K562 (cell line): ENCODE measurements around the gene SURF4. TPM values are rescaled to one million over a fixed set of nuclear protein-coding genes. Genes with fewer than 3 reads are reported as not detected.
A peak's percentile ranks its signal among the peaks of the same experiment; 100 is the strongest.

ENCODE experiments used
- CHD2 ChIP-seq: IDR thresholded peaks from 2 replicates; pipeline ENCODE4 v1.6.1; 2011; ENCODE audit warnings: low read depth, low read length
- CREM ChIP-seq: IDR thresholded peaks from 2 replicates; pipeline ENCODE4 v1.6.1; 2014; ENCODE audit warnings: antibody characterized with exemption, low read depth
- ELF4 ChIP-seq: fragments of 450-650 bp; formaldehyde crosslinking; IDR thresholded peaks from 2 replicates; pipeline ENCODE4 v1.4.0; 2022; ENCODE audit warnings: missing genetic modification characterization
- ETV5 ChIP-seq: sonication (generic); formaldehyde crosslinking; IDR thresholded peaks from 2 replicates; pipeline ENCODE4 v1.4.0; 2020; ENCODE audit warnings: low read depth, mild to moderate bottlenecking, missing genetic modification reagents
- FOSL1 ChIP-seq: fragments of 200-800 bp; sonication (Bioruptor generic); conservative IDR thresholded peaks from 2 replicates; pipeline ENCODE4 v1.6.1; 2016; ENCODE audit warnings: missing genetic modification characterization, missing compliant biosample characterization
- IRF9 ChIP-seq: fragments of 450-650 bp; IDR thresholded peaks from 2 replicates; pipeline ENCODE4 v1.6.1; 2016; ENCODE audit warnings: missing biosample characterization, missing genetic modification characterization
- PHB2 ChIP-seq: fragments of 450-650 bp; IDR thresholded peaks from 2 replicates; pipeline ENCODE4 v1.6.1; 2017; ENCODE audit warnings: low read depth
- PHF8 ChIP-seq: fragments of 200-600 bp; sonication (generic); IDR thresholded peaks from 2 replicates; pipeline ENCODE4 v1.6.1; 2012; ENCODE audit warnings: mixed run types, mild to moderate bottlenecking, inconsistent platforms, low read length, moderate library complexity, borderline replicate concordance
- POLR2G ChIP-seq: fragments of 200-400 bp; formaldehyde crosslinking; IDR thresholded peaks from 2 replicates; pipeline ENCODE4 v1.6.1; 2017; ENCODE audit warnings: low read depth, mild to moderate bottlenecking, antibody characterized with exemption, low read length, moderate library complexity
- RBM14 ChIP-seq: fragments of 200-400 bp; formaldehyde crosslinking; IDR thresholded peaks from 2 replicates; pipeline ENCODE4 v1.6.1; 2018; ENCODE audit warnings: low read depth, mild to moderate bottlenecking, low read length, moderate library complexity, borderline replicate concordance; ENCODE audit not compliant: insufficient read depth
- RBM39 ChIP-seq: fragments of 200-400 bp; formaldehyde crosslinking; optimal IDR thresholded peaks from 2 replicates; pipeline ENCODE3; 2018; ENCODE audit warnings: low read depth, low read length
- SUPT5H ChIP-seq: fragments of 450-650 bp; IDR thresholded peaks from 2 replicates; pipeline ENCODE4 v1.6.1; 2016
- XRCC3 ChIP-seq: fragments of 450-650 bp; IDR thresholded peaks from 2 replicates; pipeline ENCODE4 v1.6.1; 2017; ENCODE audit warnings: mild to moderate bottlenecking, moderate library complexity
- ZNF124 ChIP-seq: sonication (generic); formaldehyde crosslinking; IDR thresholded peaks from 2 replicates; pipeline ENCODE4 v1.8.1; 2022; ENCODE audit warnings: missing genetic modification reagents
- ZNF133 ChIP-seq: fragments of 250-450 bp; sonication (Bioruptor Pico); IDR thresholded peaks from 2 replicates; pipeline ENCODE4 v1.4.0; 2020; ENCODE audit warnings: mild to moderate bottlenecking
- ZNF146 ChIP-seq: IDR thresholded peaks from one replicate; pipeline ENCODE4 v1.6.1; 2018; ENCODE audit warnings: missing compliant biosample characterization; ENCODE audit not compliant: unreplicated experiment
- ZNF239 ChIP-seq: fragments of 250-450 bp; sonication (Bioruptor Pico); IDR thresholded peaks from 2 replicates; pipeline ENCODE4 v1.4.0; 2020; ENCODE audit warnings: mild to moderate bottlenecking
- ZNF280A ChIP-seq: fragments of 450-650 bp; IDR thresholded peaks from 2 replicates; pipeline ENCODE4 v1.6.1; 2018; ENCODE audit warnings: mild to moderate bottlenecking, low read depth; ENCODE audit not compliant: partially characterized antibody
- ZNF436 ChIP-seq: fragments of 250-450, 450-650 bp; sonication (Bioruptor Pico); formaldehyde crosslinking; IDR thresholded peaks from 2 replicates; pipeline ENCODE4 v1.7.0; 2020; ENCODE audit warnings: mild to moderate bottlenecking
- polyA plus RNA-seq, 8 experiments: library from polyadenylated mRNA; depleted of rRNA in 4 of 8; stranded (reverse) in 5 of 8; unstranded in 3 of 8; fragments of >200 nt; fragmentation: Nextera tagmentation in 2 of 8; fragmentation: Illumina TruSeq in 1 of 8; extraction: Ambion mirVana in 2 of 8; extraction: Trizol in 1 of 8; gene quantifications; 2 replicates each; pipeline versions ENCODE4 v1.2.1 to v1.2.3, GENCODE V29; 2011 to 2014; ENCODE audit warnings: inconsistent platforms in 1 of 8, missing spikeins in 1 of 8
- total RNA-seq, 7 experiments: library from RNA; depleted of rRNA in 6 of 7; stranded (reverse); fragments of >200 nt in 6 of 7; fragmentation: Illumina TruSeq in 2 of 7; extraction: Trizol in 2 of 7; gene quantifications; 2 replicates each; pipeline versions ENCODE4 v1.2.1 to v1.2.3, GENCODE V29; 2011 to 2021; ENCODE audit warnings: low replicate concordance in 1 of 7
- TF ChIP-seq, protein P1 (sequence below): fragments of 450-650 bp; IDR thresholded peaks from 2 replicates; pipeline ENCODE4 v1.6.1; 2014; ENCODE audit warnings: low read depth, mild to moderate bottlenecking, moderate library complexity, borderline replicate concordance
- TF ChIP-seq, protein P2 (sequence below): fragments of 450-650 bp; IDR thresholded peaks from 2 replicates; pipeline ENCODE4 v1.6.1; 2017; ENCODE audit warnings: antibody characterized with exemption, mild to moderate bottlenecking

The SURF4 gene
- total and polyA plus RNA-seq, 9 of the 15 experiments (the other 6 are each of a cell fraction or from before 2014, with no cell fraction given): 8.4 to 176 (median 130) TPM

- TF ChIP-seq, protein P1, sequence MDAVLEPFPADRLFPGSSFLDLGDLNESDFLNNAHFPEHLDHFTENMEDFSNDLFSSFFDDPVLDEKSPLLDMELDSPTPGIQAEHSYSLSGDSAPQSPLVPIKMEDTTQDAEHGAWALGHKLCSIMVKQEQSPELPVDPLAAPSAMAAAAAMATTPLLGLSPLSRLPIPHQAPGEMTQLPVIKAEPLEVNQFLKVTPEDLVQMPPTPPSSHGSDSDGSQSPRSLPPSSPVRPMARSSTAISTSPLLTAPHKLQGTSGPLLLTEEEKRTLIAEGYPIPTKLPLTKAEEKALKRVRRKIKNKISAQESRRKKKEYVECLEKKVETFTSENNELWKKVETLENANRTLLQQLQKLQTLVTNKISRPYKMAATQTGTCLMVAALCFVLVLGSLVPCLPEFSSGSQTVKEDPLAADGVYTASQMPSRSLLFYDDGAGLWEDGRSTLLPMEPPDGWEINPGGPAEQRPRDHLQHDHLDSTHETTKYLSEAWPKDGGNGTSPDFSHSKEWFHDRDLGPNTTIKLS: peak; percentile 92
- TF ChIP-seq ZNF133 (no peak), PHB2 (no peak), ELF4 (CRISPR knock-in tag) (peak; percentile 66; the same call in 1 of the 2 replicates), SUPT5H (peak; percentile 100), FOSL1 (tag) (no peak), ZNF124 (CRISPR knock-in tag) (no peak), POLR2G (peak; percentile 97), CHD2 (peak; percentile 98), PHF8 (peak; percentile 96), ZNF146 (no peak), RBM39 (peak; percentile 97), XRCC3 (no peak), ETV5 (CRISPR knock-in tag) (peak; percentile 68; the same call in 1 of the 2 replicates), CREM (peak; percentile 35; the same call in 1 of the 2 replicates), ZNF280A (no peak), ZNF239 (CRISPR knock-in tag) (0 out of 2 replicates have a peak, but pooled peaks have one; percentile 15), RBM14 (0 out of 2 replicates have a peak, but pooled peaks have one; percentile 76), ZNF436 (CRISPR knock-in tag) (0 out of 2 replicates have a peak, but pooled peaks have one; percentile 2), IRF9 (tag) (0 out of 2 replicates have a peak, but pooled peaks have one; percentile 40)
- TF ChIP-seq, protein P2, sequence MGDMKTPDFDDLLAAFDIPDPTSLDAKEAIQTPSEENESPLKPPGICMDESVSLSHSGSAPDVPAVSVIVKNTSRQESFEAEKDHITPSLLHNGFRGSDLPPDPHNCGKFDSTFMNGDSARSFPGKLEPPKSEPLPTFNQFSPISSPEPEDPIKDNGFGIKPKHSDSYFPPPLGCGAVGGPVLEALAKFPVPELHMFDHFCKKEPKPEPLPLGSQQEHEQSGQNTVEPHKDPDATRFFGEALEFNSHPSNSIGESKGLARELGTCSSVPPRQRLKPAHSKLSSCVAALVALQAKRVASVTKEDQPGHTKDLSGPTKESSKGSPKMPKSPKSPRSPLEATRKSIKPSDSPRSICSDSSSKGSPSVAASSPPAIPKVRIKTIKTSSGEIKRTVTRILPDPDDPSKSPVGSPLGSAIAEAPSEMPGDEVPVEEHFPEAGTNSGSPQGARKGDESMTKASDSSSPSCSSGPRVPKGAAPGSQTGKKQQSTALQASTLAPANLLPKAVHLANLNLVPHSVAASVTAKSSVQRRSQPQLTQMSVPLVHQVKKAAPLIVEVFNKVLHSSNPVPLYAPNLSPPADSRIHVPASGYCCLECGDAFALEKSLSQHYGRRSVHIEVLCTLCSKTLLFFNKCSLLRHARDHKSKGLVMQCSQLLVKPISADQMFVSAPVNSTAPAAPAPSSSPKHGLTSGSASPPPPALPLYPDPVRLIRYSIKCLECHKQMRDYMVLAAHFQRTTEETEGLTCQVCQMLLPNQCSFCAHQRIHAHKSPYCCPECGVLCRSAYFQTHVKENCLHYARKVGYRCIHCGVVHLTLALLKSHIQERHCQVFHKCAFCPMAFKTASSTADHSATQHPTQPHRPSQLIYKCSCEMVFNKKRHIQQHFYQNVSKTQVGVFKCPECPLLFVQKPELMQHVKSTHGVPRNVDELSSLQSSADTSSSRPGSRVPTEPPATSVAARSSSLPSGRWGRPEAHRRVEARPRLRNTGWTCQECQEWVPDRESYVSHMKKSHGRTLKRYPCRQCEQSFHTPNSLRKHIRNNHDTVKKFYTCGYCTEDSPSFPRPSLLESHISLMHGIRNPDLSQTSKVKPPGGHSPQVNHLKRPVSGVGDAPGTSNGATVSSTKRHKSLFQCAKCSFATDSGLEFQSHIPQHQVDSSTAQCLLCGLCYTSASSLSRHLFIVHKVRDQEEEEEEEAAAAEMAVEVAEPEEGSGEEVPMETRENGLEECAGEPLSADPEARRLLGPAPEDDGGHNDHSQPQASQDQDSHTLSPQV: peak; percentile 26; the same call in 1 of the 2 replicates
Observed at GRCh38 chr9:133347985-133348717, 27.7 kb downstream of the SURF4 start, which contains the start of the genes MED22 and RPL7A (continued).
